ENCODE measurements around the gene CCT5. TPM values are rescaled to one million over a fixed set of nuclear protein-coding genes. Genes with fewer than 3 reads are reported as not detected.

The CCT5 gene
- total RNA-seq, 2 donors from 2014 or later: 45.4 to 76.1 TPM

- intact Hi-C loops (cut with DNase I): no loop called here
- WGBS, 2 donors: 95 to 99% methylated on average over 10 to 13 of the region's 13 CpGs
- no peak for DNase-seq
- Histone ChIP-seq H3K27ac (peak overlapping the region in 3 of 4 donors; percentile 29 to 61 (median 57)), H3K27me3 (no peaks in the 10 kb centered on the region), H3K9me3 (no peaks in the 10 kb centered on the region), H3K36me3 (replicated peaks in 1 of 2; ENCODE audit: insufficient read depth in 1 of 2, low read depth in 2 of 2) (no peaks in the 10 kb centered on the region), H3K4me3 (no peak overlapping the region), H3K4me1 (peaks cover 11% of the 10 kb centered on the region)
- no peak for TF ChIP-seq POLR2A (IDR thresholded peaks at IDR 0.05)
- TF ChIP-seq CTCF (IDR thresholded peaks at IDR 0.05): no peak
- ATAC-seq: no peak
Observed at GRCh38 chr5:10277773-10278630, 27.9 kb downstream of the CCT5 start.

GRCh38 chr5:10278658-10279279 lies 28.7 kb downstream of the CCT5 start:
- Histone ChIP-seq H3K36me3 (replicated peaks in 1 of 2; ENCODE audit: insufficient read depth in 1 of 2, low read depth in 2 of 2) (no peaks in the 10 kb centered on the region), H3K4me3 (no peak overlapping the region), H3K27me3 (no peaks in the 10 kb centered on the region), H3K4me1 (peaks cover 14% of the 10 kb centered on the region), H3K9me3 (no peaks in the 10 kb centered on the region), H3K27ac (peak overlapping the region in 3 of 4 donors; percentile 29 to 61 (median 57))
- ATAC-seq (peak; percentile 70), DNase-seq (peak in 2 of 4 donors; percentile 53 to 75)
- no peak for TF ChIP-seq POLR2A (IDR thresholded peaks at IDR 0.05)
- TF ChIP-seq CTCF (IDR thresholded peaks at IDR 0.05): no peak
- 43 to 59% methylated on average over 12 of the region's 12 CpGs for WGBS, 2 donors
- intact Hi-C loops (cut with DNase I): no loop called here

- intact Hi-C loops (cut with DNase I): no loop called here
- DNase-seq (no peak), ATAC-seq (no peak)
- Histone ChIP-seq H3K27ac (peak overlapping the region in 2 of 4 donors; percentile 29 to 57), H3K4me1 (peaks cover 18% of the 10 kb centered on the region), H3K27me3 (no peaks in the 10 kb centered on the region), H3K9me3 (no peaks in the 10 kb centered on the region), H3K4me3 (no peak overlapping the region), H3K36me3 (replicated peaks in 1 of 2; ENCODE audit: insufficient read depth in 1 of 2, low read depth in 2 of 2) (no peaks in the 10 kb centered on the region)
- TF ChIP-seq POLR2A (IDR thresholded peaks at IDR 0.05) (no peak), CTCF (IDR thresholded peaks at IDR 0.05) (no peak)
- 81 to 85% methylated on average over 4 of the region's 4 CpGs for WGBS, 2 donors
Observed at GRCh38 chr5:10279328-10279727, 29.2 kb downstream of the CCT5 start.

- DNase-seq: no peak
- H3K4me1 ChIP-seq: peaks cover 18% of the 10 kb centered on the region
- ATAC-seq: no peak
Observed at GRCh38 chr5:10279925-10280720, 30.0 kb downstream of the CCT5 start.

More at GRCh38 chr5:10279925-10280720, 30.0 kb downstream of the CCT5 start:
- no peak for TF ChIP-seq CTCF (IDR thresholded peaks at IDR 0.05)
- no peak for TF ChIP-seq POLR2A (IDR thresholded peaks at IDR 0.05)
- Histone ChIP-seq H3K27me3 (no peaks in the 10 kb centered on the region), H3K4me3 (no peak overlapping the region), H3K36me3 (replicated peaks in 1 of 2; ENCODE audit: insufficient read depth in 1 of 2, low read depth in 2 of 2) (no peaks in the 10 kb centered on the region), H3K9me3 (no peaks in the 10 kb centered on the region), H3K27ac (no peak overlapping the region)
- intact Hi-C loops (cut with DNase I): loop anchor here (10.0 kb wide), 3 partner anchors 85 to 345 kb away; no protein-coding TSS in a partner anchor
- WGBS, 2 donors: 77 to 79% methylated on average over 7 of the region's 7 CpGs

Measured in body of pancreas (tissue), 4 donors.